RWPE1 (cell line): ENCODE data around the gene ASB10.
A peak's percentile ranks its signal among the peaks of the same experiment; 100 is the strongest.

Source experiments
- CTCF ChIA-PET: fragments of 350-600 bp; sonication (Branson Sonifier 250); formaldehyde crosslinking; extraction: SDS; loops from one replicate; lab custom pipeline; 2021; lab: Yijun Ruan, JAX
- POLR2A ChIA-PET: fragments of 400-600 bp; formaldehyde crosslinking; extraction: SDS; loops from one replicate; lab custom pipeline; 2020; ENCODE audit warnings: antibody characterized with exemption; ENCODE audit not compliant: low non-redundant PET; lab: Yijun Ruan, JAX
- DNase-seq: peaks from one replicate; pipeline ENCODE4 v3.0.0; 2012; ENCODE audit warnings: low spot score
- H3K27ac ChIP-seq: fragments of 450-650 bp; 2 replicates; pipeline ENCODE4 v1.5.1; 2017
- TF ChIP-seq, protein P1 (sequence below): fragments of 450-650 bp; conservative IDR thresholded peaks from 2 replicates; pipeline ENCODE4 v1.5.1; 2017; ENCODE audit warnings: low read depth, mild to moderate bottlenecking

The ASB10 gene

DNA sequence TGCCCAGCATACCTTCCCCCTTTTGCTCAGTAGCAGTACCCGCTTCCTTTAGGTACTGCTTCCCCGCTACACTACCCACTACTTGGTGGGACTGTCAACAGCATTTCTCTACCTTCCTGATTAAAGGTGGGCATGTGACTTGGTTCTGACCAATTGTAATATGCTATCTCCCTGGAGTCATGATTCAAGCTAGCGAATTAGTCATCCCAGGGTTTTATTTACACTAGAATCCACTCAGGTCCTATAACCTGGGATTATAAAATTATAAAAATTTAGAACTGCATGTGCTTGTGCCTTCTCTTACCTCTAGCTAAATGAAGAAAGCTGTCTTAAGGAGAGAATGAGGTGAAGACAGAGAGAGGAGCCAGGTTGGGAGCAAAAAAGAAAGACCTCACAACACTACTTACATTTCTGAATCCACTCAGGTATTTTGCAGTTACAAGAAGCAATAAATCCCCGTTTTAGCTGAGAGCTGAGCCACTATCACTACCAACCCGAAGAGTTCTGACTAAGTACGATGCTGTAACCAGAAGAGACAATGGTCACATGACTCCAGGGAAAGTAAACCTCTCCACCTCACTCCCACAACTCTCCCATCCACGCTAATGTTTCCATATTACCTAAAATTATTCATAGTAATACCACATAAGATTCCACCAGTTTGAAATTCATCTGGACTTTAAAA, 29.3 kb downstream of the ASB10 start:
- TF ChIP-seq, protein P1, sequence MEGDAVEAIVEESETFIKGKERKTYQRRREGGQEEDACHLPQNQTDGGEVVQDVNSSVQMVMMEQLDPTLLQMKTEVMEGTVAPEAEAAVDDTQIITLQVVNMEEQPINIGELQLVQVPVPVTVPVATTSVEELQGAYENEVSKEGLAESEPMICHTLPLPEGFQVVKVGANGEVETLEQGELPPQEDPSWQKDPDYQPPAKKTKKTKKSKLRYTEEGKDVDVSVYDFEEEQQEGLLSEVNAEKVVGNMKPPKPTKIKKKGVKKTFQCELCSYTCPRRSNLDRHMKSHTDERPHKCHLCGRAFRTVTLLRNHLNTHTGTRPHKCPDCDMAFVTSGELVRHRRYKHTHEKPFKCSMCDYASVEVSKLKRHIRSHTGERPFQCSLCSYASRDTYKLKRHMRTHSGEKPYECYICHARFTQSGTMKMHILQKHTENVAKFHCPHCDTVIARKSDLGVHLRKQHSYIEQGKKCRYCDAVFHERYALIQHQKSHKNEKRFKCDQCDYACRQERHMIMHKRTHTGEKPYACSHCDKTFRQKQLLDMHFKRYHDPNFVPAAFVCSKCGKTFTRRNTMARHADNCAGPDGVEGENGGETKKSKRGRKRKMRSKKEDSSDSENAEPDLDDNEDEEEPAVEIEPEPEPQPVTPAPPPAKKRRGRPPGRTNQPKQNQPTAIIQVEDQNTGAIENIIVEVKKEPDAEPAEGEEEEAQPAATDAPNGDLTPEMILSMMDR: no peak
- POLR2A ChIA-PET: no interaction called here
- no peak overlapping the region for H3K27ac ChIP-seq
- DNase-seq: peak; percentile 29
- CTCF ChIA-PET: no interaction called here

DNA sequence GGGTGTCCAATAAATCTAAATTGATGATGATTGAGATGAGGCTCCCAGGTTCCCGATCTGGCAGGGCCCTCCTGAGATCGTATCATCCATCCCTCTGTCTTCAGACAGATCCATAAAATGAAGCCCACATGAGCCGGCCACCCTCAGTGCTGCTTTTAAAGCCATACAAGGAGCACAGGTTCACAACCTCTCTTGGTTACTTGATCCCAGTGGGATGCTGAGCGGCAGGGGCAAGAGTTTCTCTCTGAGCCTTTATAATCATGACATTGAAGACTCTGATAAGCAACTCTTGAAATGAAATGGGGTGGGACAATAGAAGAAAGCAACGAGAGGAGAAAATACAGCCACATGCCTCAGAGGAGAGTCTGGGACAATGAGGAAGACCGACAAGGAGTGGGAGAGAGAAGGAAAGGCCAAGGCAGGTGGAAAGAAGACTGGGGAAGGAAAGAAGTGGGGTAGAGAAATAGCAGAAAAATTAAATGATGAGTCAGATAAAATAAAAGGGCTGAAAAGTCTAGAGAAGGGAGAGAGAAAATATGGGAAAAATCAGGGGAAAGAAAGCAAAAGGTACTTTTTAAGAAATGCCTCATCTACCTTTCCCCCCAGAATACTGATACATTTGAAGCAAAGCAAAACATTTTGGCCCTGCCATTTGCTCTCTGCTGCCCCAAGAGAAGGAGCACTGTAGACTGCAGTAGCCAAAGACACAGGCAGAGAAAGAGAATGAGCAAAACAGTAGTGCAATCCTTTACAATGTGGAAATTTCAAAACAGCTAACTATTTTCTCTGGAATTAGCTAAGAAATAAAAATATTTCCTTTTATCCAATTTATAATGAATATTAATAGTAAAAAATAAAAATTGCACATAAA, 34.2 kb downstream of the ASB10 start:
- ChIA-PET POLR2A (no interaction called here), CTCF (interaction anchor here (0.8 kb wide), 1 partner anchor 26 kb away, joined by 3 read pairs; no protein-coding TSS in a partner anchor)
- no peak overlapping the region for H3K27ac ChIP-seq
- TF ChIP-seq, protein P1: no peak
- DNase-seq: no peak

DNA sequence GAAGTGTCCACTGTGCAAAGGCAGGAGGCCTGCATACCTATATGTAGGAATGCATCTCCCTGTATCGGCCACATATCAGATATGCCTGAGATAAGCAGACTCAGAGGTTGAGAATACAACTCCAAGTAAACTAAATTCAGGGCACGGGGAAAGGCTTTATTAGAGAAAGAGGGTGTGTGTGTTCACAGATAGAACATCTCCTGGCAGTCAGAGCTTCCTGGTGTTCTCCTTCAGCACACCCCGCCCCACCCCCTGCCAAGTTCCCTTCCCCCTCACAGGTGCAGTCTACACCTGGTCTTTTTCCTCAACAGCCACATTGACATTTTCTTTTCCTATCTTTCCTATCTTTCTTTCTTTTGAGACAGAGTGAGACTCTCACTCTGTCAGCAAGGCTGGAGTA, 36.7 kb downstream of the ASB10 start:
- ChIA-PET POLR2A (no interaction called here), CTCF (interaction anchor here (0.6 kb wide), 1 partner anchor 70 kb away, joined by 3 read pairs; the partner anchor contains the start of gene FASTK)
- no peak overlapping the region for H3K27ac ChIP-seq
- no peak for DNase-seq
- TF ChIP-seq, protein P1: no peak

DNA sequence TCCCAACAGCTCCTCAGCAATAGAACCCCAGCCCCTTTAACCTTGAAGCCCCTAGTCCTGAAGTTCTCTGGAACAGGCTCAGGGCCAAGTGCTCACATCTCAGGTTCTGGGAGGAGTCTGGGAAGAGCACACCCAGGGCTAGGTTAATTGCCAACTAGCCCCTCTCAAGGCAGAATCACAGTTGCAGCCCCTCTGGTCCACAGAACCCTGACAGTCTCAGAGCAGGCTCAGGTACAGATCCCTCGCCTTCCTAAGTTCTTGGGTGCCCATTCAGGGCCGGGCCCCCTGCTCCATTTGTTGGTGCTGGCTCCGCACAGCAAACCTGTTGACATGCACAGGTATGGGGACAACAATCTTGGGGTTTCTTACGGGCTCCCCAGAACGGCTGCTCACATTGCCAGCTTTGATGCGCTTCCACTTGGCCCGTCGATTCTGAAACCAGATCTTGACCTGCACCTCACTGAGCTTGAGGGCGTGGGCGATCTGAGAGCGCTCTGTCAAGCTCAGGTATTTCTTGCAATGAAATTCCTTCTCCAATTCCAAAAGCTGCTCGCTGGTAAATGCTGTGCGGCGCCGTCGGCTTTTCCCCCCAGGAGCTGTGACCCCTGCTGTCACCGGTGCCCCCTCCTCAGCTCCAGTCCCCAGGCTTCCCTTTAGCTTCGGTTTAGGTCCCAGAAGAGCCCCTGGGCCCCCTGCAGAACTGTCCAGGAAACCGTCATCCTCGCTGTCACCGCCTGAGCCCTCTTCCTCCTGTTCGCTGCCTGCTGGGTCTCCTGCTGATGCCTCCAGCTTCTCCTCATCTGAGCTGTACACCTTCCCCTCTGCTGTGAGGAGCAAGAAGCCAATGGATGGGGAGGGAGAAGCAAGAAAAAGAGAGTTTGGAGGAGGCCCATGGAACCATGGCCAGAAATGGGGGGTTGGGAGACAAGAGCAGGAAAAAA, 38.5 kb downstream of the ASB10 start:
- POLR2A ChIA-PET: no interaction called here
- DNase-seq: no peak

DNA sequence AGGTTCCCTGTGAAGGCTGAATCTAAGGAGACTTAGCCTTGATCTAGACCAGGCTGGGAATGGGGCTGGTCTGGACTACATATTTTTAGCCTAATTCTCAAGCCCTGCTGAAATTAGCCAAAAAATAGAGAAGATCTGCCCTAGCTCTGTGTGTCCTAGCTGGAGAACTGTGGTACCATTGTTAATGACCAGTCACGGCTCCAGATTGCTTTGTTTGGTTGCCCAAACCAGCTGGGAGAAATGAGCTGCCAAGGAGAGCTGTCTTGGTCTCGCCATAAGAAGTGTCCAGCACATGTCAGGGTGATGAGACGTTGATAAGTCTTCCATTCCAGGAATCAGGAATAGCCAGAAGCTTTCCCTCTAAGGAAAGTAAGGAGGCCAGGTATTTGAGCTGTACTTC, 40.3 kb downstream of the ASB10 start:
- no peak for DNase-seq
- TF ChIP-seq, protein P1: no peak
- no peak overlapping the region for H3K27ac ChIP-seq
- ChIA-PET POLR2A (no interaction called here), CTCF (interaction anchor here (0.6 to 1.0 kb wide), 2 partner anchors 23 to 64 kb away, joined by 4 read pairs; no protein-coding TSS in a partner anchor)

More for the DNA sequence above, 38.5 kb downstream of the ASB10 start:
- TF ChIP-seq, protein P1: no peak
- CTCF ChIA-PET: interaction anchor here (1.0 kb wide), 1 partner anchor 25 kb away, joined by 3 read pairs; no protein-coding TSS in a partner anchor
- no peak overlapping the region for H3K27ac ChIP-seq
